KMS-11 (cell line): ENCODE data around the gene TRIM36.

ENCODE experiments used
- H2AFZ ChIP-seq: fragments of 200-600 bp; sonication (generic); 2 replicates; pipeline ENCODE4 v1.6.1; 2016; ENCODE audit warnings: antibody characterized with exemption, mixed run types, low read depth
- H3K27ac ChIP-seq: fragments of 200-600 bp; sonication (generic); 2 replicates; pipeline ENCODE4 v1.6.1; 2016; ENCODE audit warnings: mild to moderate bottlenecking, mixed run types
- H3K27me3 ChIP-seq: fragments of 200-600 bp; sonication (generic); 2 replicates; pipeline ENCODE4 v1.6.1; 2017; ENCODE audit warnings: mild to moderate bottlenecking, low read depth, mixed run types, moderate library complexity; ENCODE audit not compliant: insufficient read depth
- H3K36me3 ChIP-seq: fragments of 200-600 bp; sonication (generic); 2 replicates; pipeline ENCODE4 v1.6.1; 2017; ENCODE audit warnings: mild to moderate bottlenecking, mixed run types; ENCODE audit not compliant: insufficient read depth
- H3K4me1 ChIP-seq: fragments of 200-600 bp; sonication (generic); 2 replicates; pipeline ENCODE4 v1.6.1; 2016; ENCODE audit warnings: mild to moderate bottlenecking, low read depth, mixed run types; ENCODE audit not compliant: poor library complexity, severe bottlenecking
- H3K4me2 ChIP-seq: fragments of 200-600 bp; sonication (generic); 2 replicates; pipeline ENCODE4 v1.7.0; 2016; ENCODE audit warnings: mild to moderate bottlenecking, mixed run types
- H3K4me3 ChIP-seq: fragments of 200-600 bp; sonication (generic); IDR thresholded peaks from 2 replicates; pipeline ENCODE4 v1.6.1; 2017; ENCODE audit warnings: low read depth, low read length, mixed read lengths; ENCODE audit not compliant: insufficient read depth
- H3K79me2 ChIP-seq: fragments of 200-600 bp; sonication (generic); 2 replicates; pipeline ENCODE4 v1.6.1; 2016; ENCODE audit warnings: low read depth, mixed run types; ENCODE audit not compliant: insufficient read depth
- H3K9ac ChIP-seq: fragments of 200-600 bp; sonication (generic); 2 replicates; pipeline ENCODE4 v1.6.1; 2016; ENCODE audit warnings: mild to moderate bottlenecking, mixed run types
- H4K20me1 ChIP-seq: fragments of 200-600 bp; sonication (generic); 2 replicates; pipeline ENCODE4 v1.6.1; 2016; ENCODE audit warnings: mild to moderate bottlenecking, mixed run types; ENCODE audit not compliant: insufficient read depth
- CTCF ChIP-seq: fragments of 200-600 bp; sonication (generic); conservative IDR thresholded peaks from 2 replicates; pipeline ENCODE4 v1.6.1; 2017; ENCODE audit warnings: low read depth, mild to moderate bottlenecking, antibody characterized with exemption, low read length, moderate library complexity, mixed read lengths

Gene TRIM36

GRCh38 chr5:115126303-115126702 is 43.4 kb downstream of the TRIM36 start:
- no peaks in the 10 kb centered on the region for H4K20me1 ChIP-seq
- no peaks in the 10 kb centered on the region for H3K79me2 ChIP-seq
- no peaks in the 10 kb centered on the region for H3K4me1 ChIP-seq
- no peaks in the 10 kb centered on the region for H3K36me3 ChIP-seq
- no peak for TF ChIP-seq CTCF
- H3K4me2 ChIP-seq: no peak overlapping the region
- H3K4me3 ChIP-seq: no peak overlapping the region
- no peak overlapping the region for H3K9ac ChIP-seq
- H2AFZ ChIP-seq: no peak overlapping the region
- no peaks in the 10 kb centered on the region for H3K27me3 ChIP-seq
- H3K27ac ChIP-seq: no peak overlapping the region

DNA sequence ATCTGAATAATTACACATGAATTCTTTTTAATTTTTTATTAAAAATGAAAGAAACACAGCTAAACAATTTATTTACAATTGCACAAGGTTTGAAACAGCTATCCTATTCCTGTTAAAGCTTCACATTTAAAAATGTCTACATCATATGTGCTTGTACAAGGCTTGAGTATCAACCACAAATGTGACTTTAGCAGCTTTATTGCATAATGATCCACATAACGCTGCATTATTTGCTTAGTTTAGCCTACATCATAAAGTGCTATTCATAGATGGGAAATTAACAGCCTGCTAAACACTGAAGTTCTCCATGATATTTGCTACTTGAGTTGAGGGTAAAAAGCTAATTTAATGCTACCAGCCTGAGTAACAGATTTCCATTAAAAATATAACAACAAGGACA is 45.0 kb downstream of the TRIM36 start:
- no peak overlapping the region for H2AFZ ChIP-seq
- H4K20me1 ChIP-seq: no peaks in the 10 kb centered on the region
- H3K27ac ChIP-seq: no peak overlapping the region
- H3K4me3 ChIP-seq: no peak overlapping the region
- no peak overlapping the region for H3K4me2 ChIP-seq
- TF ChIP-seq CTCF: no peak
- H3K36me3 ChIP-seq: no peaks in the 10 kb centered on the region
- no peaks in the 10 kb centered on the region for H3K4me1 ChIP-seq
- no peaks in the 10 kb centered on the region for H3K79me2 ChIP-seq
- no peaks in the 10 kb centered on the region for H3K27me3 ChIP-seq
- no peak overlapping the region for H3K9ac ChIP-seq

- no peak overlapping the region for H3K4me2 ChIP-seq
- H3K27ac ChIP-seq: no peak overlapping the region
- H3K79me2 ChIP-seq: no peaks in the 10 kb centered on the region
- H3K27me3 ChIP-seq: no peaks in the 10 kb centered on the region
- H2AFZ ChIP-seq: no peak overlapping the region
- H3K4me3 ChIP-seq: no peak overlapping the region
- no peak for TF ChIP-seq CTCF
- no peak overlapping the region for H3K9ac ChIP-seq
- H4K20me1 ChIP-seq: no peaks in the 10 kb centered on the region
- no peaks in the 10 kb centered on the region for H3K4me1 ChIP-seq
- no peaks in the 10 kb centered on the region for H3K36me3 ChIP-seq
These were observed 53.7 kb downstream of the TRIM36 start for GRCh38 chr5:115116001-115116400.

DNA sequence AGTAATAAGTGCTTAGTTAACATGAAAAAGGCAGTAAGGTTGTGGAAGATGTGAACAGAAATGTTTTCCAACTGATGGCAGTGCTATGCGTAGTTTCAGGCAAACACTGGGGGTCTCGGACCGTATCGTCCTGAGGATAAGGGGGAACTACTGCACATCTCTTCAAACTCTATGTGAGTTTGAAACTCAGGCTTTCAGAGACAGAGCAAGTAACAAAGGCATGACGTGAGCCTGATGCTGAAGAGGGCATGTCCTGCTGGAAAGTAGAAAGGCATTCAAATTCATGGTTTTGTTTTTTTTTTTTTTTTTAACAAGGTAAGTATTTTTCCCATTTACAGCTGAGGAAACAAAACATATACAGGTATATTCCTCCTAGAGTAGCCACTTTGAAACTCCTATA is 59.9 kb downstream of the TRIM36 start:
- H3K9ac ChIP-seq: no peak overlapping the region
- H4K20me1 ChIP-seq: no peaks in the 10 kb centered on the region
- H3K36me3 ChIP-seq: no peaks in the 10 kb centered on the region
- no peak overlapping the region for H2AFZ ChIP-seq
- no peaks in the 10 kb centered on the region for H3K27me3 ChIP-seq
- H3K4me1 ChIP-seq: no peaks in the 10 kb centered on the region
- H3K4me2 ChIP-seq: no peak overlapping the region
- H3K4me3 ChIP-seq: no peak overlapping the region
- no peaks in the 10 kb centered on the region for H3K79me2 ChIP-seq
- no peak for TF ChIP-seq CTCF
- no peak overlapping the region for H3K27ac ChIP-seq

GRCh38 chr5:115109356-115109755 is 60.4 kb downstream of the TRIM36 start:
- H3K4me1 ChIP-seq: no peaks in the 10 kb centered on the region
- no peaks in the 10 kb centered on the region for H4K20me1 ChIP-seq
- no peak overlapping the region for H3K9ac ChIP-seq
- H3K27ac ChIP-seq: no peak overlapping the region
- no peaks in the 10 kb centered on the region for H3K27me3 ChIP-seq
- H3K79me2 ChIP-seq: no peaks in the 10 kb centered on the region
- no peak overlapping the region for H3K4me2 ChIP-seq
- no peak overlapping the region for H2AFZ ChIP-seq
- no peak overlapping the region for H3K4me3 ChIP-seq
- no peaks in the 10 kb centered on the region for H3K36me3 ChIP-seq
- no peak for TF ChIP-seq CTCF
